ENCODE data around the gene COTL1.
"Not testable (repeated sequence)": the region's sequence is repeated elsewhere in the genome, so short reads cannot be mapped to it uniquely, and the experiment has no call there.

COTL1 gene

DNA sequence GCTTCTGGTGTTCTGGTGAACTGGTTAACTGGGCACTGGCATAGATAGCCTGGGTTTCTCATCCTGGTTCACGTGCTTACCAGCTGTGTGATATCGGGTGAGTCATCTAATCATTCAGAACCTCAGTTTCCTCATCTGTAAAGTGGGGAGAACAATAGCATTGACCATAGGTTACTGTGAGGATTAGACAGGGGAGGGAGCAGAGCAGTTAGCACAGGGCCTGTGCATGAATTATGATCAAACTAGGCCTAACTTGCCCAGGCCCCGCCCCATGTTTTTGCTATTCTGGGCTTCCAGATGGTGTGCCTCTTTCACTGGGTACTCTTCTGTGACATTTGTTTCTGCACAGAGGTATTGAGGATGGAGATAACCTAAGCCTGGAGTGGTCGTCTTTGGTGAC, 25.8 kb upstream of the COTL1 start:
- no peak overlapping the region for H3K4me3 ChIP-seq (ENCODE audit: low read depth, low read length)

GRCh38 chr16:84643180-84643583, 25.3 kb upstream of the COTL1 start:
- no peak overlapping the region for H3K4me3 ChIP-seq (ENCODE audit: low read depth, low read length)

DNA sequence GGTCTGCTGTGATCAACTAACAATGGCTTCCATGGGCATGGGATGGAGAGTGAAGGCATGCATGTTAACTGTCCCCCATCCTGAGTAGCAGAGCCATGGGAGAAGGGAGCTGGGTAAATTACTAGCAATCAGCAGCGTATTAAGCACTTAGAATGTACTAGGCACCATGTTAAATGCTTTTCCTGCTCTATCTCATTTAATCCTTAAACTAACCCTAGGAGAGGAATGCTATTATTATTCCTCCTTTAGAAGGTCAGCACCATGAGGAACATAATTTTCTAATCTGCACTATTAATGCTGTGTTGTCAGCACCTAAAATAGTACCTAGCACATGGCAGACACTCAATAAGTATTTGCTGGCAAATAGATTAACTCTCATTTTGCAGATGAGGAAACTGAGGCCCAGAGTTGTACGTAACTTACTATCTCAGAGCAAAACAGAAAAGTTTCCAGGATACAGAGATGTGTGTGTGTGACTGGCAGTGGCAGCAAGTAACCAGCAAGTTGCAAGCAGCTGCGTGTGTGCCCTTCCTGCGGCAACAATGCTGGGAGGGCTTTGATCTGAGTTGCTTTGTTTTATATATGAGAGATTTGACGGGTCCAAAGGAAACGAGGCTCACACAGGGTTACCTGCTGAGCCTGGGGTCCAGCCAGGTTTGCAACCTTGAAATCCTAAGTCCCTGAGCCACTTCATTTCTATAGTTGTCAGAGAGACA, 23.9 kb upstream of the COTL1 start:
- no peak overlapping the region for H3K4me3 ChIP-seq (ENCODE audit: low read depth, low read length)

DNA sequence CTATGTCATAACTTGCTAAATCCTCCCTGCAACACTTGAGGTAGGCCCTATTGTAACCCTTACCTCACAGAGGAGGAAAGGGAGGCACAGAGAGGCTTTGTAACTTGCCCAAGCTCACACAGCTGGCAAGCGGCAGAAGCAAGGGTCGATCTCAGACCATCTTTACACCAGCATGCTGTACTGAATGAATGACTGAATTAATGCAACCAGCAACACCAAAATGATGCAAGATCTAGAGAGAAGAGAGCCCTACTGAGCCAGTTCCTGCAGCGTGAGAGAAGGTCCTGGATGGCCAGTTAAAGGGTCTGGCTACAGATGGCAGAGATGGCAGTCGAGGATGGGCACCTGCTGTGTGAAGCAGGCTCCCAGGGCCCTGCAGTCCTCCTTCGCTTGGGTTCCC, 22.3 kb upstream of the COTL1 start:
- no peak overlapping the region for H3K4me3 ChIP-seq (ENCODE audit: low read depth, low read length)

- H3K4me3 ChIP-seq (ENCODE audit: low read depth, low read length) = no peak overlapping the region
These were observed 20.4 kb upstream of the COTL1 start for GRCh38 chr16:84638231-84638806.

DNA sequence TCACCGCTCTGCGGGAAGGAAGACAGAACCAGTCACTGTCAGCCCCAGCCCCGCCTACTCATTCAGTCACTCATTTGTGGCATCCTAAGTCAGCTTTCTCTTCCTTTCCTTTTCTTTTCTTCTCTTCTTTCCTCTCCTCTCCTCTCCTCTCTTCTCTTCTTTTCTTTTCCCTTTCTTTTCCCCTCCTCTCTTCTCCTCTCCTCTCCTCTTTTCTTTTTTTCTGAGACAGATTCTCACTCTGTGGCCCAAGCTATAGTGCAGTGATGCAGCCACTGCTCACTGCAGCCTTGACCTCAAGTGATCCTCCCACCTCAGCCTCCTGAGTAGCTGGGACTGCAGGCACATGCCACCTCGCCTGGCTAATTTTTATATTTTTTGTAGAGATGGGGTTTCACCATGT, 19.8 kb upstream of the COTL1 start:
- no peak overlapping the region for H3K4me3 ChIP-seq (ENCODE audit: low read depth, low read length)

DNA sequence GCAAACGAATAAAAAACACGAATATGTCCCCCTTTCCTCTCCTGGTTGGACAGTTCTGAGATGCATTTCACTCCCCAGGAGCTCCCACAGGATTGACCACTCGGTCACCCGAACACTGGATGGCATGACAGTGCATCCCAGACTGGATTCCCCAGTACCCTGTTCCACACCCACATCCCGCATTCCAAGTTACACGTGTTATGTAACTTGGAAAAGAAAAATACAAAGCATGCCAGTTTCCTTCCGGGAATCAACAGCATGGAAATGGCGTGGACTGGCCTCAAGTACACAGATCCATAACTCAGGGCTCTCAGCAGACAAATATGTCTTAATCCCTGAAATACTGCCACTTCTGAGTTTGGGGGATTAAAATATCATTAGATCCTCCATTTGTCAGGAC, 17.8 kb upstream of the COTL1 start:
- H3K4me3 ChIP-seq (ENCODE audit: low read depth, low read length) = no peak overlapping the region

DNA sequence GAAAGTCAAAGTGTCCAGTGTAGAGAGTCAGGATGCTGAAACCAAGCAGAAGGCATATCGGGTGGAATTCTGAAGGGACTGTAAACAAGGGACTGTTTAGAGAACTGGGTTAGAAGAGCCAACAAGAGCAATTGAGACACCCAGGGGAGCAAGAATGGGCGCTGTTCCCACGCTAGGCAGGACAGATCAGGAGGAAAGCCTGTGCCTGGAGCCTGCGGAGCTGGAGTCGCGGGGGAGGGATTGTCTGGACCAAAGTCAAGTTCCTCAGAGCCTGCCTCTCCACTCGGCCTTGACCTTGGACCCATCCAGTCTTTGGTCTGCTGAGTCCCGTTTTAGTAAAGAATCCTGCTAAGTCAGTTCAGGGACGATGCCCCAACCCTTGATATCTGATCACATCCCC, 15.7 kb upstream of the COTL1 start:
- H3K4me3 ChIP-seq (ENCODE audit: low read depth, low read length) = no peak overlapping the region

DNA sequence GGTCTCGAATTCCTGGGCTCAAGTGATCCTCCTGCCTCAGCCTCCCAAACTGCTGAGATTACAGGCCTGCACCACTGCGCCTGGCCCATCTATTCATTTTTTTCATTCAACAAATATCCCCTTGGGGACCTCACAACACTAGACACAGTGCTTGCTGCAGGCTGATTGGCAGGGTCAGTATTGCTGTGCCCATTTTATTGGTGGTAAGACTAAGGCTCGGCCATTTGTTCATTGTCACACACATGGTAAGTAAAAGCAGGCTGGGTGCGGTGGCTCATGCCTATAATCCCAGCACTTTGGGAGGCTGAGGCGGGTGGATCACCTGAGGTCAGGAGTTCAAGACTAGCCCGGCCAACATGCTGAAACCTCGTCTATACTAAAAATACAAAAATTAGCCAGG, 15.0 kb upstream of the COTL1 start:
- H3K4me3 ChIP-seq (ENCODE audit: low read depth, low read length) = not testable (repeated sequence)

DNA sequence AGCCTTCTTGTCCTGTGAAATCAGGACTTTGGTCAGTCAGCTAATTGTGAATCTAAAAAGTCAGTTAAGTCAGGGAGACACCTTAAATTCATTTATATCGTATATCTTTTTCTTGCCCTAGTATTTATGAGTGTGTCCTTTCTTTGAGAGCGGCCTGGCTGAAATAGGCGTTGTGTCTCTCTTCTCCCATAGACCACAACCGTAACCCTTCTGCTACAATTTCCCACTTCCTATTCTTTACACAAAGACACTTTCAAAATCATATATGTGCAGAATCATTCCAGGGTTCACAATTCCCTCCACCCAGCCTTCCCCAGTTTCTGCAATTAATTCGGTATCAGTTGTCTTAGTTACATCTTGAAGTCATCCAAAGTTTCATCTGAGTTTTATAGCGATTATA, 14.0 kb upstream of the COTL1 start:
- H3K4me3 ChIP-seq (ENCODE audit: low read depth, low read length) = no peak overlapping the region

DNA sequence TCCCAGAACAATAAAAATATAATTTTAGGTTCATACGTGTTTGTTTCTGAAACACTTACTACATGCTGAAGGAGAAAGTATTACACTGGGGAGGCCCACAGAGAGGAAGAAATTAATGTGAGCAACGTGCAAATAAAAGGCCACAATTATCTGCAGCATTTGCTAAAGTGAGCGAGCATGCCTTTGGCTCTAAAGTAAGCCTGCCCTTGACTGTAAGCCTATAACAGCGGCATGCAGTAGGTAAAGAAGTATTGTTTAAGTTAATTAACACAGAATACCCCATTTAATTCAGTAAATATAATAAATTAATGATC, 13.2 kb upstream of the COTL1 start:
- H3K4me3 ChIP-seq (ENCODE audit: low read depth, low read length) = no peak overlapping the region

- H3K4me3 ChIP-seq (ENCODE audit: low read depth, low read length) = no peak overlapping the region
These were observed 12.7 kb upstream of the COTL1 start for GRCh38 chr16:84630446-84631152.

GRCh38 chr16:84630009-84630408, 12.1 kb upstream of the COTL1 start:
- no peak overlapping the region for H3K4me3 ChIP-seq (ENCODE audit: low read depth, low read length)

GRCh38 chr16:84629580-84629979, 11.7 kb upstream of the COTL1 start:
- no peak overlapping the region for H3K4me3 ChIP-seq (ENCODE audit: low read depth, low read length)

DNA sequence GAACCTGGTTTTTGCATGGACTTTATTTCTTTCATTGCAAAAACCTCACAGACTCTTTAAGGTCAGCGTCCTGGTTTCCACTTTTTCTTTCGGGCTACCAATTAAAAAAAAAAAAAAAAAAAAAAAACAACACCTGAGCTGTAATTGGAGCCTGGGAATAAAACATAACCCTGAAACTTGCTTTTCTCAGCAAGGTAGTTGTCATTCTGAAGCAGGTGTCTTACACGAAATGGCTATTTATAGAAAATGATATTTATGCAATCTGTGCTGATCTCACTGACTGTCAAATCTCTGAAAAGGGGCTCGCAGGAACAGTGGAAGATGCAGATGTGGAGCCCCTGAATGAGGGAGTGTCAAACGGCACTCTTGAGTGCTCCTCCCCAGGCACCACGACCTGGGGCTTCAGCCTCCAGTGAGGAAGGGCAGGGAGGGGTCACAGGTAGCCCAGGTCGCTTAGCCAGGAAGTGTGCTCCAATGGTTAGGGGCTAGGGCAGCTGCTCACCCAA, 10.4 kb upstream of the COTL1 start:
- H3K4me3 ChIP-seq (ENCODE audit: low read depth, low read length) = no peak overlapping the region

DNA sequence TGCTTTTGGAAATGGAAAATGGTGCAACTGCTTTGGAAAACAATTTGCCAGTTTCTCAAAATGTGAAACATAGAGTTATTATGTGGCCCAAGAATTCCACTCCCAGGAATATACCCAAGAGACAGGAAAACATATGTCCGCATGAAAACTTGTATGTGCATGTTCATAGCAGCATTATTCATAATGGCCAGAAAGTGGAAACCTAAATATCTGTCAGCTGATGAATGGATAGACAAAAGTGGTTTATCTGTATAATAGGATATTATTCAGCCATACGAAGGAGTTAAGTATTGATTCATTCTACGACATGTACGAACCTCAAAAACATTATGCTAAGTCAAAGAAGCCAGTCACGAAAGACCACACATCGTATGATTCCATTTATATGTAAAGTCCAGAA, 7.7 kb upstream of the COTL1 start:
- H3K4me3 ChIP-seq (ENCODE audit: low read depth, low read length) = no peak overlapping the region

DNA sequence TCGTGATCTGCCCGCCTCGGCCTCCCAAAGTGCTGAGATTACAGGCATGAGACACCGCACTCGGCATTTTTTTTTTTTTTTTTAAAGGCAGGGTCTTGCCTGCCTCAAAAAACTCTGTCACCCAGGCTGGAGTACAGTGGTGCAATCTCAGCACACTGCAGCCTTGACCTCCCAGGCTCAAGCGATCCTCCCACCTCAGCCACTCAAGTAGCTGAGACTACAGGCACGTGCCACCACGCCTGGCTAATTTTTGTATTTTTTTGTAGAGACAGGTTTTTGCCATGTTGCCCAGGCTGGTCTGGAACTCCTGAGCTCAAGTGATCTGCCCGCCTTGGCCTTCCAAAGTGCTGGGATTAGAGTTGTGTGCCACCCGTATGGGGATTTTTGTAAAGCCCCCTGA, 3.0 kb upstream of the COTL1 start:
- not testable (repeated sequence) for H3K4me3 ChIP-seq (ENCODE audit: low read depth, low read length)

- no peak overlapping the region for H3K4me3 ChIP-seq (ENCODE audit: low read depth, low read length)
These were observed 943 bp upstream of the COTL1 start for GRCh38 chr16:84618581-84619460.

DNA sequence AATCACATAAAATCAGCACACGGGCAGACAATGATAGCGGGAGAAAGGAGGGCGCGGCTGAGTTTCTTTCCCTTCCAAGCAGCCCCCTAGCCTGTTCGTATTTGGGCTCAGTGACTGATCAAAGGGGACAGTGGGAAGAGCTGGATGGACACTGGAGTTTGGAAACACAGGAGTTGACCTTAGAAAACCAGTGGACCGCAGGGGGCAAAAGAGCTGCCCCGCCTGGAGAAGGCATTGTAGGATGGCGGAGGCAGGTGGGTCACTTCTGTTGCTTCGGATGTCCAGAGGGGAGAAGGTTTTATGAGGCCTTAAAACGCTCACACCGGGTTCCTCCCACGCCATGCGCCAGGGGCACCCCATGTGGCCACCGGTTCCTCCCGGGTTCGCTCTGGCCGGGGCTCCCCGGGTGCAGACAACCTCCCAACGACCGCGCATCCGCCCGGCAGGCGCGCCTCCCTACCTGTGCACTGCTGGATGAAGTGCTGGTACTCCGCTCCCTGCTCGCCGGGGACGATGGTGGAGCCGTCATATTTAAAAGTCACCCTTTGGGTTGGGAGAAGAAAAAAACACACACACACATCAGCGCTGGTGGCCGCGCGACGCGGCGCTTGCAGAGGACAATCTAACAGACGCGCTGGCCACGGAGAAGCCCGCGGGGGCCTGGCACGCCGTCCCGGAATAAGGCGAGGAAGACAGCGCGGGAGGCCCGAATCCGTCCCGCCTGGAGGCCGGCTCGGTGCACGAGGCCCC, 662 bp downstream of the COTL1 start:
- H3K4me3 ChIP-seq (ENCODE audit: low read depth, low read length) = peak overlapping the region; percentile 79

GRCh38 chr16:84616515-84616914, 1.4 kb downstream of the COTL1 start:
- H3K4me3 ChIP-seq (ENCODE audit: low read depth, low read length) = peak overlapping the region; percentile 79

Data from iPS-11a (cell line).